ENCODE results near the gene TAF1B. TPM values are rescaled to one million over a fixed set of nuclear protein-coding genes. Genes with fewer than 3 reads are reported as not detected.

TAF1B gene
- total RNA-seq, 6 experiments from 2014 or later: 17.3 to 24.0 (median 22.3) TPM

DNA sequence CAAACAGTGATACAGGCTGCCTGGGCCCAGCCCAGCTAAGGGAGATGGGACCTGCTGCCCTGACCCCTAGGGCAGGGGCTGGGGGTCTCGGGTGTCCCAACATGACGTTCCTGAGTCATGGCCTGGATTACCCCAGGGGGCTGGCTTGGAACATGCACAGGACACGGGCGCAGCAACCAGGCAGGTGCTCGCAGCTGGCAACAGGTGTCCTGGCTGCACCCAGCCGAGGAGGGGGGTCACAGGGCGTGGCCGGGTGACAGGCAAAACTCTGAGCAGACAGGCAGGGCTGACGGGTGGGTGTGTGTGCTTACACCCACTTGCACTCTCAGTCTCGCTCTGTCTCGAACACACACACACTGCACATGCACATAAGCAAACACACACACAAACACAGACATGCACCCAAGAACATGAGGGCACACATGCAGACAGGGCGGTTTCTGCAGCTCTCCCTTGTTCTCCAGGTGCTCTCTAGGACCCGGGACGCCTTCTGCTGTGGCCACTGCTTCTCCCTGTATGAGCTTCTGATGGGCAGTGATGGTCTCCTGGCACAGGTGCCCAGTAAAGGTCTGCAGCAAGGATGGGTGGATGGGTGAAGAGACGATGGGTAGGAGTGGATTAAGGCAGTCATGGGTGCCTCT is 33.7 kb upstream of the TAF1B start:
- TF ChIP-seq, protein P1, sequence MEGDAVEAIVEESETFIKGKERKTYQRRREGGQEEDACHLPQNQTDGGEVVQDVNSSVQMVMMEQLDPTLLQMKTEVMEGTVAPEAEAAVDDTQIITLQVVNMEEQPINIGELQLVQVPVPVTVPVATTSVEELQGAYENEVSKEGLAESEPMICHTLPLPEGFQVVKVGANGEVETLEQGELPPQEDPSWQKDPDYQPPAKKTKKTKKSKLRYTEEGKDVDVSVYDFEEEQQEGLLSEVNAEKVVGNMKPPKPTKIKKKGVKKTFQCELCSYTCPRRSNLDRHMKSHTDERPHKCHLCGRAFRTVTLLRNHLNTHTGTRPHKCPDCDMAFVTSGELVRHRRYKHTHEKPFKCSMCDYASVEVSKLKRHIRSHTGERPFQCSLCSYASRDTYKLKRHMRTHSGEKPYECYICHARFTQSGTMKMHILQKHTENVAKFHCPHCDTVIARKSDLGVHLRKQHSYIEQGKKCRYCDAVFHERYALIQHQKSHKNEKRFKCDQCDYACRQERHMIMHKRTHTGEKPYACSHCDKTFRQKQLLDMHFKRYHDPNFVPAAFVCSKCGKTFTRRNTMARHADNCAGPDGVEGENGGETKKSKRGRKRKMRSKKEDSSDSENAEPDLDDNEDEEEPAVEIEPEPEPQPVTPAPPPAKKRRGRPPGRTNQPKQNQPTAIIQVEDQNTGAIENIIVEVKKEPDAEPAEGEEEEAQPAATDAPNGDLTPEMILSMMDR (IDR thresholded peaks at IDR 0.05): no peak
- Mint-ChIP-seq H3K27me3 (ENCODE audit: insufficient read depth) (no peaks in the 10 kb centered on the region; the same call in none of the 2 replicates), H3K9me3 (no peaks in the 10 kb centered on the region), H3K4me1 (ENCODE audit: low read depth) (peaks cover 19% of the 10 kb centered on the region), H3K36me3 (ENCODE audit: low read depth) (no peaks in the 10 kb centered on the region), H3K4me3 (no peak overlapping the region), H3K27ac (no peak overlapping the region)
- DNase-seq: no peak

DNA sequence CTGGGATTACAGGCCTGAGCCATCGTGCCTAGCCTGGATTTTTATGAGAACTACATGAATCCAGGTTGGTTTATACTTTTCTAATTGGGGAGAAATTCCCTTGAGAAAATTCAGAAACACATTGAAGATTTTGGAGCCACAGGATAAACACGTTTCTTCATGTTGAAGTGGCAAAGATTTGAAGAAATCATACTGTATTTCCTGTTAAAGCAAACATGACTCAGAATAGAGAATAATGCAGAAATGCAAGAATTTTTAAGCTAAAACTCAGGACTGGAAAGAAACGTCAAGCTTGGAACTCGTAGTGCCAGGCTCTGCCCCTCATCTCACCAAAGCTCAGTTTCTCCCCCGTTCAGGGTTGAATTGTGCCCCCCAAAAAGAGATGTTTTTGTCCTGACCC is 32.1 kb upstream of the TAF1B start:
- Mint-ChIP-seq H3K27me3 (ENCODE audit: insufficient read depth) (peaks cover 2% of the 10 kb centered on the region), H3K4me1 (ENCODE audit: low read depth) (peaks cover 19% of the 10 kb centered on the region), H3K4me3 (no peak overlapping the region), H3K36me3 (ENCODE audit: low read depth) (no peaks in the 10 kb centered on the region), H3K27ac (no peak overlapping the region), H3K9me3 (no peaks in the 10 kb centered on the region)
- TF ChIP-seq, protein P1 (IDR thresholded peaks at IDR 0.05): no peak
- DNase-seq: no peak

DNA sequence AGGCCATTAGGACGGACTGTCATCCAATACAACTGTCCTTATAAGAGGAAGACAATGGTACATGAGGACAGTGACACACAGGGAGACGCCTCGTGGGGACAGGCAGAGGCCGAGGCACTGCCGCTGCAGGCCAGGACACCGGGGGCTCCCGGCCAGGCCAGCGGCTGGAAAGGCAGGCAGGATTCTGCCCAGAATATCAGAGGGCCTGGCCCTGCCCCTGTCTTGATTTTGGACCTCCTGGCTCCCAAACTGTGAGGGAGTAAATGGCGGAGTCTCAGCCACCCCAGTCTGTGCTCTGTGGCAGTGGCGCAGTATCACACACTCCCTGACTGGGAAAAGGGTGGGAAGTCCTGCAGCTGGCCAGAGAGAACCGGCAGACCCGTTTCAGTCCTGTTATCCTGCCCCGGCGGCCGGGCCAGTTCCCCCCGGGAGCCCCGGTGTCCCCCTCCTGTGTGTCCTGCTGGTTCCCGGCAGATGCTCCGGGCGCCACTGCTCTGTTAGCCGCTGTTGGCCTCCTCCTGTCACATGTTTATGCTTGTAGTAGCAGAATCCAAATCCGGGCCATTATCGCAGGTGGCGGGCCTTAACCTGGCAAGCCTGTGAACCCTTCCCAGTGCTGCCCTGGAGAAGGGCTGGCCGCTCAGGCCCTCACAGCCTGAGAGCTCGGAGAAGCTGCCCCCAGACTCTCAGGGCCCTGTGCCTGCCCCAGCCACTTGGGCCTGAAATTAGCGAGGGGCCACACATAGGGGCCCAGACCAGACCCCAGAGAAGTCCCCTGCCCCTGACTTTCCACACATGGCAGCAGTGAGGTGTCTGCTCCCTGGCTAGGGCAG is 31.4 kb upstream of the TAF1B start:
- TF ChIP-seq, protein P1 (IDR thresholded peaks at IDR 0.05): no peak
- no peaks in the 10 kb centered on the region for H3K9me3 Mint-ChIP-seq
- H3K27ac Mint-ChIP-seq: no peak overlapping the region
- H3K36me3 Mint-ChIP-seq (ENCODE audit: low read depth): no peaks in the 10 kb centered on the region
- peaks cover 2% of the 10 kb centered on the region for H3K27me3 Mint-ChIP-seq (ENCODE audit: insufficient read depth)
- peaks cover 19% of the 10 kb centered on the region for H3K4me1 Mint-ChIP-seq (ENCODE audit: low read depth)
- no peak overlapping the region for H3K4me3 Mint-ChIP-seq
- DNase-seq: no peak

DNA sequence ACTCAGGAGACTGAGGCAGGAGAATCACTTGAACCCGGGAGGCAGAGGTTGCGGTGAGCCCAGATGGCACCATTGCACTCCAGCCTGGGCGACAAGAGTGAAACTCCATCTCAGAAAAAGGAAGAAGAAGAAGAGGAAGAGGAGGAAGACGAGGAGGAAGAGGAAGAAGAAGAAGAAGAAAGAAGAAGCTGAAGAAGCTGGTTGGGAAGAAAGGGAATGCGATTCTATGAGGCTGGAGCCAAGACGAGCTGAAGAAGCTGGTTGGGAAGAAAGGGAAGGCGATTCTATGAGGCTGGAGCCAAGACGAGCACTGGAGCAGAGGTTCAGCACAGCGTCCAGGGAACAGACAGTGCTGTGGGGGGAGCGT is 30.3 kb upstream of the TAF1B start:
- H3K27ac Mint-ChIP-seq: no peak overlapping the region
- H3K27me3 Mint-ChIP-seq (ENCODE audit: insufficient read depth): peaks cover 2% of the 10 kb centered on the region
- H3K4me1 Mint-ChIP-seq (ENCODE audit: low read depth): peaks cover 19% of the 10 kb centered on the region
- H3K36me3 Mint-ChIP-seq (ENCODE audit: low read depth): no peaks in the 10 kb centered on the region
- no peak for DNase-seq
- TF ChIP-seq, protein P1 (IDR thresholded peaks at IDR 0.05): no peak
- no peaks in the 10 kb centered on the region for H3K9me3 Mint-ChIP-seq
- no peak overlapping the region for H3K4me3 Mint-ChIP-seq

DNA sequence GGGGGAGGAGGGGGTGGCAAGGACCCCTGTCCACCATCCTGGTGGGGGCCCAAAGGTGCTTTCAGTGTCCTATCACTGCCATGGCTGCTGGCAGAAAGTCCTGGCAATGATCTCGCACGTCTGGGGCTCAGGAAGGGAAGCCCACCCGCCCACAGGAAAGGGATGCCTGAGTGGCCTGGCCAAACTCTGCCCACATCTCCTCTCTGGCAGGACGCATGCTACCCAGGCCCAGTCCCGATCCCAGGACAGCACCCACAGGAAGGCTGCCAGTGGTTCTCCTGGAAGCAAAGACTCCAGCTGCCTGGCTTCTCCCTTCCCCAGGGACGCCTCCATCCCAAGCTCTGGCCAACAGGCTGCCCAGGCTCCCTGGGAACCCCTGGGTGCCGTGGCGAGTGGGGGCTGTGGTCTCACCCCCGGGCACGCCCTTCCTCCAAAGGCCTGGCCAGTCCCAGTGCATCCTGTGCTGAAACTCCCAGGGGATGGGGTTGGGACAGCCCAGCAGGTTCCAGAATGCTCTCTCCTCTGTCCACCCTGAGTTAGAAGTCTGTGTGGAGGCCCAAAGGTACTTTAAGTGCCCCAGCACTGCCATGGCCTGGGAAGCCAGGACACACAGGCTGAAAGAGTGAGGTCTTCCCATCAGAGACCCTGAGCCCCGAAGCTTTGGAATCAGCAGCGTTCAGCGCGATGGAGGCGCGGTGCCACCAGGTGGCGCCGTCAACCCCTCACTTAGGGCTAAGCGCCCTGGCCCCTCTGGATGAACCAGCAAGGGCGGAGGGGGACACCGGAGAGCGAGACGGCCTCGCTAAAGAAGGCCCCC is 29.8 kb upstream of the TAF1B start:
- peaks cover 2% of the 10 kb centered on the region for H3K27me3 Mint-ChIP-seq (ENCODE audit: insufficient read depth)

More for the DNA sequence above, 29.8 kb upstream of the TAF1B start:
- no peaks in the 10 kb centered on the region for H3K9me3 Mint-ChIP-seq
- no peak for DNase-seq
- no peak overlapping the region for H3K27ac Mint-ChIP-seq
- peak overlapping the region; percentile 41; the same call in 1 of the 2 replicates for H3K4me3 Mint-ChIP-seq
- peaks cover 19% of the 10 kb centered on the region for H3K4me1 Mint-ChIP-seq (ENCODE audit: low read depth)
- TF ChIP-seq, protein P1 (IDR thresholded peaks at IDR 0.05): peak; percentile 98
- no peaks in the 10 kb centered on the region for H3K36me3 Mint-ChIP-seq (ENCODE audit: low read depth)

Measured in HFFc6 (cell line).